Mesothelial cell of epicardium (in vitro differentiated cells): ENCODE results near the gene SLC16A13. TPM values are rescaled to one million over a fixed set of nuclear protein-coding genes. Genes with fewer than 3 reads are reported as not detected.
"Not testable (repeated sequence)": the region's sequence is repeated elsewhere in the genome, so short reads cannot be mapped to it uniquely, and the experiment has no call there.

Source experiments
- DNase-seq, 2 experiments: peaks; one replicate each; pipeline ENCODE4 v3.0.0; 2021; ENCODE audit warnings: low spot score in 2 of 2; ENCODE audit not compliant: unreplicated experiment in 2 of 2
- H3K27ac Mint-ChIP-seq: 2 replicates; pipeline ENCODE4 v1.8.0; 2021; ENCODE audit warnings: mixed read lengths
- H3K27me3 Mint-ChIP-seq: 2 replicates; pipeline ENCODE4 v1.8.0; 2021; ENCODE audit warnings: low read depth, mixed read lengths
- H3K36me3 Mint-ChIP-seq: 2 replicates; pipeline ENCODE4 v1.8.0; 2021; ENCODE audit warnings: mixed read lengths
- H3K4me1 Mint-ChIP-seq: 2 replicates; pipeline ENCODE4 v1.8.0; 2021; ENCODE audit warnings: mixed read lengths
- H3K4me3 Mint-ChIP-seq: 2 replicates; pipeline ENCODE4 v1.8.0; 2021; ENCODE audit warnings: mild to moderate bottlenecking, moderate library complexity, mixed read lengths
- H3K9me3 Mint-ChIP-seq: 2 replicates; pipeline ENCODE4 v1.8.0; 2021; ENCODE audit warnings: mixed read lengths
- CTCF ChIP-seq: fragments of 200-600 bp; sonication (generic); IDR thresholded peaks from one replicate; pipeline ENCODE4 v1.5.0; 2021; ENCODE audit warnings: antibody characterized with exemption; ENCODE audit not compliant: unreplicated experiment
- total RNA-seq: library from RNA; stranded (reverse); gene quantifications from 3 replicates; pipeline ENCODE4 v1.2.1, GENCODE V29; 2021

SLC16A13 gene
- total RNA-seq: 10.4 to 10.7 TPM (median 10.7 TPM) in 3 replicates

GRCh38 chr17:7035591-7036368 lies at the start of gene SLC16A13:
Gene SLC16A13, plus strand, starts transcription at chr17:7036015. Its CDS starts 368 bp downstream, at chr17:7036383.
- no peaks in the 10 kb centered on the region for H3K36me3 Mint-ChIP-seq
- H3K27ac Mint-ChIP-seq: peak within 1 kb of the TSS; percentile 89
- H3K4me3 Mint-ChIP-seq: peak within 1 kb of the TSS; percentile 84
- no peaks in the 10 kb centered on the region for H3K27me3 Mint-ChIP-seq
- peak; percentile 90 to 92 for DNase-seq
- TF ChIP-seq CTCF: no peak
- no peaks in the 10 kb centered on the region for H3K9me3 Mint-ChIP-seq
- peaks cover 20% of the 10 kb centered on the region for H3K4me1 Mint-ChIP-seq

GRCh38 chr17:6986676-6987075 lies 49.1 kb upstream of the SLC16A13 start:
- DNase-seq: no peak
- Mint-ChIP-seq H3K27me3 (peaks cover 7% of the 10 kb centered on the region), H3K9me3 (no peaks in the 10 kb centered on the region), H3K36me3 (no peaks in the 10 kb centered on the region), H3K4me1 (no peaks in the 10 kb centered on the region), H3K4me3 (no peak overlapping the region), H3K27ac (no peak overlapping the region)
- TF ChIP-seq CTCF: no peak

DNA sequence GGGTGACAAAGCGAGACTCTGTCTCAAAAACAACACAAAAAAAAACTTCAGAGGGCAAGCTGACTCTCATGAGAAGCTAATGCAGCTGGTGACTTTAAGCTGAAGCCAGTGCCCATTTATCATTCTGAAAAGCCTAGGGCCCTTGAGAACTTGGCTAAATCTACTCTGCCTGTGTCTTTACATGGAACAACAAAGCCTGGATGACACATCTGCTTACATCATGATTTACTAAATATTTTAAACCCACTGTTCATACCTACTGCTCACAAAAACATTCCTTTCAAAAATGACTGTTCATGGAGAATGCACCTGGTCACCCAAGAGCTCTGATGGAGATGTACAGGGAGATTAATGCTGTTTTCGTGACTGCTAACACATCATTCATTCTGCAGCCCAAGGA lies 46.0 kb upstream of the SLC16A13 start:
- no peaks in the 10 kb centered on the region for H3K36me3 Mint-ChIP-seq
- peaks cover 10% of the 10 kb centered on the region for H3K27me3 Mint-ChIP-seq
- no peak overlapping the region for H3K4me3 Mint-ChIP-seq
- no peak overlapping the region for H3K27ac Mint-ChIP-seq
- no peak for DNase-seq
- H3K4me1 Mint-ChIP-seq: no peaks in the 10 kb centered on the region
- TF ChIP-seq CTCF: no peak
- H3K9me3 Mint-ChIP-seq: no peaks in the 10 kb centered on the region

GRCh38 chr17:6993613-6994056 lies 42.2 kb upstream of the SLC16A13 start:
- H3K9me3 Mint-ChIP-seq, DNase-seq, H3K4me1 Mint-ChIP-seq, H3K4me3 Mint-ChIP-seq, H3K27ac Mint-ChIP-seq: not testable (repeated sequence)
- H3K36me3 Mint-ChIP-seq: peaks cover 12% of the 10 kb centered on the region
- H3K27me3 Mint-ChIP-seq: peaks cover 17% of the 10 kb centered on the region

DNA sequence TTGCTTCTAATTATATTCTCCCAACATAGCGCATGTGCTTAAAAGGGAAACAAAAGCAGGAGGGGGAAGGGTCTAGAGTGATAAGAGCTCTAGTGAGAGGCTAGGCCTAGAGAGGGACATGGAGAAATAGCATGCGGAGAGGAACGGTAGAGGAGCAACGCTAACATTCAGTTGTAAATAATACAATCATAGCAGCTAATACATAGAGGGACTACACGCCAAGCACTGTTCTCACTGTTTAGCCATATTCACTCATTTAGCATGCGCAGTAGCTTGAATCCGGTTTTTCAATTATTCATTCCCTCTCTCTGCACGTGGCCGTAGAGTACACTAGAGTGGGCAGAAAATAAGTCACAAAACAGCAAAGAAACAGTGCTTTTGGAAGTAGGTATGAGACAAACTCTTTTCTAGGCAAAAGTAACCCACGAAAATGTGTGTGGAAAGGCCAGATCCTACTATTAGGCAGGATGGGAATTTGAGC lies 41.7 kb upstream of the SLC16A13 start:
- H3K4me1 Mint-ChIP-seq: peaks cover 2% of the 10 kb centered on the region
- peaks cover 17% of the 10 kb centered on the region for H3K27me3 Mint-ChIP-seq
- H3K9me3 Mint-ChIP-seq: no peaks in the 10 kb centered on the region
- H3K36me3 Mint-ChIP-seq: peaks cover 15% of the 10 kb centered on the region
- DNase-seq: no peak
- H3K4me3 Mint-ChIP-seq: no peak overlapping the region
- H3K27ac Mint-ChIP-seq: no peak overlapping the region
- no peak for TF ChIP-seq CTCF

DNA sequence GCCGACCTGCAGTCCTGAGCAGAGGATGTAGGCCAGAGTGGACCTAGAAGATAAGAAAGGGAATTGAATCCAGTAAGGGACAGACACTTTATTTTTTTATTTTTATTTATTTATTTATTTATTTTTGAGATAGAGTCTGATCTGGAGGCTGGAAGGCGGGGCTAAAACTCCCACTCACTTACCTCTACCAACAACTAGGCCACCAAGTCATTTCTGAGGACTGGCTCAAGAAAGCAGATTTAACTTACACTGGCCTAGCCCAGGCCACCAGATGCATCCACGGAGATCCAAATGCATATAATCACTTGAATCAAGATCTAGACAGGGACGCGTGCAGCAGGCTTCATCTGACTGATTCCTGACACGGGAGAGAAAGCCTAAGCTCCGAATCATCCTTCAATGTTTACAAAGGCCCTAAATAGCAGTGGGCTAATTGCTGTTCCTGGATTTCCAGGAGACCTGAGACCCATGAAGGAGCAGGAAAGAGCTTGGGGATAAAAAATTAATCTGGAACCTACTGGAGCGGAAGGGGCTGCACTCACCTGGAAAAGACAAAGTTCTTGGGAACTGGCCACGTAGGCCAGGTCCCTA lies 41.1 kb upstream of the SLC16A13 start:
- Mint-ChIP-seq H3K4me3 (peak overlapping the region; percentile 9), H3K27ac (no peak overlapping the region), H3K36me3 (peaks cover 20% of the 10 kb centered on the region), H3K27me3 (peaks cover 17% of the 10 kb centered on the region), H3K4me1 (peaks cover 2% of the 10 kb centered on the region), H3K9me3 (no peaks in the 10 kb centered on the region)
- TF ChIP-seq CTCF: no peak
- no peak for DNase-seq
